Ureter (tissue), 1 donor: ENCODE data around the gene BRD9. TPM values are rescaled to one million over a fixed set of nuclear protein-coding genes. Genes with fewer than 3 reads are reported as not detected.

Experiments
- DNase-seq: peaks from one replicate; pipeline ENCODE4 v3.0.0-alpha.2; 2020; ENCODE audit warnings: low spot score
- total RNA-seq: library from RNA; stranded (reverse); gene quantifications from one replicate; pipeline ENCODE4 v1.2.4, GENCODE V29; 2023
- donor health status: DM: yes; HTN: yes; CAD: no.

The BRD9 gene
- total RNA-seq, 1 donor from 2014 or later, result 63.6 TPM

DNA sequence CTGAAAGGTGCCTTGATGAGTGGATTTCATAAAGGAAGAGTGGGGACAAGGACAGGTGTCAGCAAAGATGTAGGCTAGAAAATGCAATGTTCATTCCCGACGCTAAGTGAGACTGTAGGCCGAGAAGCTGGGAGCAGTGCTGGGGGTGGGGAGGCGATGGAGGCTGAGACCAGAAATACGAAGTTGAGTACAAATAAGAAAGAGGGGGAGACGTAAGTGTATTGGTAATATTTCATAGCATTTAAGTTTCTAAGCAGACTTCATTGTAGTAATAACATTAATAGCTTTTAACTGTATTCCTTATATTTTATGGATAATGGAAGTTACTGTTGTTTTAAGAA is 11.1 kb upstream of the BRD9 start:
- no peak for DNase-seq

DNA sequence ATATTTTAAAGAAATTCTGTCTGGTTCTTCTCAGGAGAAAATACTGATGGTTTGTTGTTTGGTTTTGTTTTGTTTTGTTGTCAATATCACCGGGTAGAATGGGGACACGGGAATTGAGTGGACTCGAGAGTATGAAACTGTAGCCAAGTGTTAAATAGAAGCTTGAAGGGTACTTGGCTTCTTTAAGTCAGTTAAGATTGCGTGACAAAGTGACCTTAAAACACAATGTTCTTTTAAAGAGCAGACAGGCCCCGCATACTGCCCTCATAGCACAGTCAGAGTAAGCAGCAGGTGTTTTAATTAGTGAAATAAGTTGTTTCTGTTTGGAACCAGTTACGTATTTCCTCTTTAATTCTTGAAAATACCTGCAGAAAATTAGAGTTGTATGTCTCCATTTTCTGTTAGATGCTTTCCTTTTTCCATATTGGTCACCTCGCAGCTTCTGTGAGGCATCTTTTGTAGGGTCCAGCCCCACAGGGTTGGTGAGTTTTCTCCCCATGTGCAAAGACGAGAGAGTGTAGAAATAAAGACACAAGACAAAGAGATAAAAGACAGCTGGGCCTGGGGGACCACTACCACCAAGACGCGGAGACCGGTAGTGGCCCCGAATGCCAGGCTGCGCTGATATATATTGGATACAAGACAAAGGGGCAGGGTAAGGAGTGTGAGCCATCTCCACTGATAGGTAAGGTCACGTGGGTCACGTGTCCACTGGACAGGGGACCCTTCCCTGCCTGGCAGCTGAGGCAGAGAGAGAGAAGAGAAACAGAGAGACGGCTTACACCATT is 9.7 kb upstream of the BRD9 start:
- DNase-seq, result no peak

DNA sequence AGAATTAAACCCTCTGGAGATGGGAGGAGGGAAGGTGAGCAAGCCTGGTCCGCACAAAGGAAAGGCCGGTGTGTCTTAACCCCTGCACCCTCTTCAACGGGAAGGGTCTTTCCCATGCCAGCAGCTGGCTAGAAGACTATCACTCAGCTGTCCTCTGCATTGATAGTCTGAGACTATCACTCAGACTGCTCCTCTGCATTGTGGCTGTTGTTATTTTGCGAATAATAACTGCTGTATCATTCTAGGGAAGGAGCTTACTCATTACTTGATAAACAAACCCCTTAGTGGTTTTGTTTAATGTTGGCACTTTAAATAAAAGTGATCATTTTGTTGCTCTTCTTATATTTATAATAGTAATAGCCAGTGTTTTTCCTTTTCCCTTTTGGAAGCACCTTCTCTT is 8.2 kb upstream of the BRD9 start:
- DNase-seq, result no peak

DNA sequence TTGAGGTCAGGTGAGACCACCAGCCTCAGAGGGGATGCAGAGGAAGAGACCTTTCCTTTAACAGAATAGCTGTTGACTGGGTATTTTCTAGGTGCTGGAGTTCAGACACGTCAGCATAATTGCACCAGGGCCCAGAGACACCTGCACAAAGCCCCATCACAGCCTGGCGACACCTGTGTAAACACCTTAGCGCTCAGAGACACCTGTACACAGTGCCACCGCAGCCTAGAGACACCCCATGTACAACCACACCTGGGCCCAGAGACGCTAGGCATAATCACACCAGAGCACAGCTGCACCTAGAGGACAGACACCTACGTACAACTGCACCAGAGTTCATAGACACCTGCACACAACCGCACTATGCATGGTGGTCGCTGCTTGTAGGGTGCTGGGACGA is 1.1 kb upstream of the BRD9 start:
- DNase-seq, result no peak

DNA sequence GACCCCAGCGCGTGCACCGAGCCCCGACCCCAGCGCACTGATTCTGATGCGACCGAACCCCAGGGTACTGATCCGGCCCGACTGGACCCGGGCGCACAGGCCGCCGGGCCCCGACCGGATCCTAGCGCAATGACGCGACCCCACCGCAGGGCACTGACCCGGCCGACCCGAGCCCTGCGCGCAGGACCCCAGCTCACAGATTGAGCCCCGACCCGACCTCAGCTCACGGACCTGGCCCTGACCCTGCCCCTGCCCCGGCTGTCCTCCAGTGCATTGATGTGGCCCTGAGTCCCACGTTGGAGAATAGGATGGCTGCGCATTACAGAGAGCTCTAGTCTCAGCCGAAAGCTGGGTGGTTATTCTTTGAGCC is 521 bp upstream of the BRD9 start:
- DNase-seq, result no peak

DNA sequence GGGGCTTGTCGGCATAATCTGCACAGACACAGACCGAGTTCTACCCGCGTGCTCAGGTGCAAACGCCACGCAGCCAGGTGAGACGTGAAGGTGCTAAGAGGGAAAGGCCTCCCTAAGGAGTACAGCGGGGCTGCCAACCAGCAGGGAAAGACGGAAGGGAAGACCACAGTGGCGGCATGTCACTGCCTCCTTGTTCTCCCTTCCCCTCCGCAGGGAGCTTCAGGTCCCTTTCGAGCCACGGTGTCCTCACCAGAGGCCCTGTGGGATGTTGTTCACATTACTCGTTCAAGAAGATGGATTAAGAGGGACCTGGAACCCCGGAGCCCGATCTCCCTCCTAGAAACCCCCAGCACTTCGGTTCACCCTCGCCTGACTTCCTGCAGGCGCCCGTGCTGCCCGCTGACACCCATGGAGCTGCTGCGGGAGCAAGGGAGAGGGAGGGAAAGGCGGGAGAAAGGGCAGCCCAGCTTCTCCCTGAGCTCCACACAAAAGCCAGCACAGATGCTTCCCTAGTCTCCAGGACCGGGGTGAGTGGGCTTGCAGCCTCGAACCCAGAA is 686 bp downstream of the BRD9 start:
- no peak for DNase-seq

DNA sequence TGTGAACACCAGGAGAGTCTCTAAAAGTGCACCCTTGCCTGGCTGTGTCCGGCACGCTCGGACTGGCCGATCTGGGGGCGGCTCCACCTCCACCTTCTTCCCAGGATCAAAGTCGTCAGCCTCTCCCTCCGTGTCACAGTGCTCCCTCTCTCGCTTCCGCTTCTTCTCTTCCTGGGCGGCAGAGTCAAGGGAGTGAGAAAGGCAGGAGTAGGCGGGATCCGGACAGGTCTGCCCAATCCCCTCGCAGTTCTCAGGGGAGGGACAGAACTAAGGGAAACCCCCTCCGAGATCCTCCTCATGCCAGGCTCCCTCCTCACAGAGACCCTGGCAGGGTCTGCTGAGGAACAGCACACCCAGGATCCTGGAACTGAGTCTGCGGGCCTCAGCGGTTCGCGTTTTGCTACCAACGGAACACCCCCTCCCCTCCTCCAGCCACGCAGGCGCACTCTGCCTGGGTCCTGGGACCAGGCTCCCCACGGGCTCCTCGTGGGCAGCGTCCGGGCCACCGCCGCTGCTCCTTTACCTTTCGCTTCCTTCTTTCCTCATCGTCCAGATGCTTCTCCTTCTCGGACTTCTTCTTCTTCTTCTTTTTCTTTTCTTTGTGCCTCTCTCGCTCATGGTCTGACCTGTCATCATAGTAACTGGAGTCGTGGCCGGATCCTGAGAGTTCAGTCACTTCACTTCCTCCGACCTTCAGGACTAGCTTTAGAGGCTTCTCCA is 1.3 kb downstream of the BRD9 start:
- no peak for DNase-seq

DNA sequence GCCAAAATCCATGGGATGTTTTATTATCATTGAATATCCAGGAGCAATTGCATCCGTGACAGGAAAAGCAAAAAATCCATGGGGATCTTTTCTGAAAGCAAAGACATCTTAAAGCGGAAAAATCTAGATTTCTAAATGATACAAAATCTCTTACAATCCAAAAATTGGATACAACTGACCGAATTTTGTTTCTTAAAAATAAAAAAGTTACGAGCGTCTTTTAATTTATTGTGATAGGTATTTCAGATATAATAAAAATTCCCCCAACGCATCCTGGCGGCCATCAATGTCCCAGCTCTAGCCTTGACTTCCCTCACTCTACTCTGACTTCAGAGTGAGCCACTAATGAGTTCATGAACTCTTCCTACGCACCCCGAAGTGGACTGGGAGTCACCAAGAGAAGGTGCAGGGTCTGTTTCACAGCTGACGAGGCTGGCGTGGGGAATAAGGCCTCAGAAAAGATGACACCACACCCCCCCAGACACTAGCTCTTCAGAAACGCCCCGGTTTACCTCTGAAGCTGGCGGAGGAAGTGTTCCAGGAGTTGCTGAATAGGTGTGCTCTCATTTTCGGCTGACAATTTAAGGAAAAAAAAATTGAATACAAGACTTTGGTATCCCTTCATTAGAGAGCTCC is 3.4 kb downstream of the BRD9 start:
- DNase-seq, result no peak

DNA sequence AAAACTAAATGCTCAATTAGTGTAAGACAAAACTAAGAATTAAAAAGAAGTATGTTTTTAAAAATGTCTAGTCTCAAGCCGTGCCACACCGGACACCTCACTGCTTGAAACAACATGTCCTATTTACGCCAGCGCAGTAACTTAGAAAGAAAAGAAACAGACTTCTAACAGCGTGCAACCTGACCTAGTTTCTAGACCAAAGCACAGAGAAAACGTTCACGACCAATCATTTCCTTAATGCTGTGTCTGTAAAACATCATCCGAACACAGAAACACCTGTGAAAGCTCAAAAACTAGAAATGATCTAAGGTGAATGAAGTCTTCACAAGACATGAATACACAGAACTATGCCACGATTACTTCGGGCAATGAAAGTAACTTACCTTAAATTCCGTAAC is 4.0 kb downstream of the BRD9 start:
- DNase-seq, result no peak

DNA sequence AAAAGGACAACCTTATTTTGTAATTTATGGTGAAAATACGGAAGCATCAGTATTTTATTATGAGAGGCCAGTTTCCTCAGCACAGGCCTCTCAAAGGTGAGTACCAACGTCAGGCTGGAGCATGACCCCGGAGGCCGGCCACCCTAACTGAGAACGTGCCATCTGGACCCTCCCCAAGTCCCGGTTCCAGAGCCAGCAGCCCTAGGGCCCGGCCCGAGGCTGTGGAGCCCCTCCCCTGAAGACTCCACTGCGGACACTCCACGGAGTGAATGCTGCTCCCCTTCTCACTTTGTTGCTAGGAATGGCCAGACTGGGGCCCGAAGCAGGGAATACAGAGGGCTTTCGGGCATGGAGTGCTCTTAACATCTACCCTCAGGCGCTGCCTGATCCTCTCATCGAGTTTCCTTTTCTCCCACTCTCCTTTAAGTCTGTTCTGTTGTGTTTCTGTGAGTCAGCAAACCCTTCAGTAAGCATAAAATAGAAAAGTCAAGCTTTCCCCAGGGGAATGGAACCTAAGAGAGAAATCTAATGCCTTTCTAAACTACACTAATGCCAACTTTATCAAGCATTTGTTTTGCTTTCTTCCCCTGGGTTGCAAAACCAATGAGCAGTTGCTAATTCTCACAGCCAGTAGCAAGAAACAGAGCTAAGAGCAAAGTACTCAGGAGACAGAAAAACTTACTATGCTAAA is 4.5 kb downstream of the BRD9 start:
- DNase-seq, result no peak

DNA sequence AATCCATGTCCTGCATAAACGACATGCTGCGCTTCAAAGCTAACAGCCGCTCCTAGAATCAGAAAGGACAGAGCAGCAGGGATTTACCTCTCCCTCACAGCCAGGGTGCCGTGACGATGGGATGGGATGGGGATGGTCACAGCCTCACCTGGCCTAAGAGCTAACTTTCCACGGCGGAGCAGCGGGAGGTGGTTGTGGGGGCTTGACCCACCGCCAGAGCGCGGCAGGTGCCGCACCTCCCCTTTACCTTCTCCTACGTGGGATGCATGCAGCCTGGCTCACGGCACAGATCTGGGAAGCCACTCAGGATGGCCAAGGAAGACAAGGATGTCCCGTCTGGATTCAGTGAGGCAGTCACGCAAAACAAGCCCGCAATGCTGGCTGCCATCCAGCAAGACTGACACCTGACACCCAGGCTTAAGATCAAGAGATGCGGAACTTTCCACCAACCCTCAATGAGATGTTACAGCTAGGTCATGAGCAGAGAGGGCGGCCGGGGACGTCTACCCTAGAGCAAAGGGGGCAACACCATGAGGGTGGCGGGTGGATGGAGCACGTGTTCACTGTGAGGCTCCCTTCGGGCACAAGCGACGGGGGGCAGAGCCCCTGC is 5.8 kb downstream of the BRD9 start:
- no peak for DNase-seq

DNA sequence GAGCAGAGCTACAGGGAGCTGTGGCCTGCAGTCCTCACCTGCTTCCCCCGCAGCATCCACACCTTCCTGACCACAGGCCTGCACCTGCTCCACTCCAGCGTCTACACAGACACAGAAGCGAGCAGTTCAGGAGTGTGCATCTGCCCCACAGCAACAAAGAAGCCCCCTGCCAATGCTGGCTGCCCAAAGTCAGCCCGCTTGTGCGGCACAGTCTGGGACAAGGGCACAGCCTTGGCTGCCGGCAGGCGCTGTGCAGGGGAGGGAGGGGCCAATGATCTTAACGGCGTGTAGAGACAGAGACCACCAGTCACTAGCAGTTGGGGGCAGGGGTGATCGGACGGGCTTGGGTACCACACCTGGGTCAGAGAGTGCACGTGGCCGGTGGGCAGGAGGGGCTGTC is 6.6 kb downstream of the BRD9 start:
- DNase-seq, result no peak

DNA sequence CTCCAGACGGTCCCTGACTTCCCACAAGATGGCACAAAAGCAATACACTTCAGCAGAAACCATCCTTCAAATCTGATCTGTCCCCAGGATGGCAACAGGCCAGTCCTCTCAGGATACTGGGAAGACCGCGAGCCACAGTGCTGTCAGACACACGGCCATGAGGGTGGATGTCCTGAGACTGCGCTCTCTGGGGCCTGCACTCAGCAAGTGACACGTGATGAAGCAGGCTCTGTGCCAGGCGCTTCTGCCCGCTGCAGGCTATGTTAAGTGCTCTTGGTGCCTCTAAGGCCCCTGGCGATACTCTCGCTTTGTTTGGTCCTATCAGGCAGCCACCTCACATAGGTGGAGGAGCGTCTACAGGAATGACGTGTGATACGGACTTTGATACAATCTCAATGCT is 7.1 kb downstream of the BRD9 start:
- no peak for DNase-seq

DNA sequence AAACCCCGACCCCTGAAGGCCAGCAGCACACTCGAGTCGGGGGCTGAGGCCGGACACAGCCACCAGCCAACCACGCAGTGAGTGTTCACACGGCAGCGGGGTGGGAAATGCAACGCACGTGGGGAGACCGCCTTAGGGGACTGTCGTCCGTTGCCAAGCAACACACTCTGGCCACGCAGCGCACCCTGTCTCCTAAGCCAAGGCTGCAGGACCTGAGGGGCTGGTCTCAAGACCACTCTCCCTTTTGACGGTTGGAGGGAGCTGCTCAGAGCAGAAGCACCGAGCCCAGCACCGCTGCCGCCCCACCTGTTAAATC is 7.5 kb downstream of the BRD9 start:
- no peak for DNase-seq

DNA sequence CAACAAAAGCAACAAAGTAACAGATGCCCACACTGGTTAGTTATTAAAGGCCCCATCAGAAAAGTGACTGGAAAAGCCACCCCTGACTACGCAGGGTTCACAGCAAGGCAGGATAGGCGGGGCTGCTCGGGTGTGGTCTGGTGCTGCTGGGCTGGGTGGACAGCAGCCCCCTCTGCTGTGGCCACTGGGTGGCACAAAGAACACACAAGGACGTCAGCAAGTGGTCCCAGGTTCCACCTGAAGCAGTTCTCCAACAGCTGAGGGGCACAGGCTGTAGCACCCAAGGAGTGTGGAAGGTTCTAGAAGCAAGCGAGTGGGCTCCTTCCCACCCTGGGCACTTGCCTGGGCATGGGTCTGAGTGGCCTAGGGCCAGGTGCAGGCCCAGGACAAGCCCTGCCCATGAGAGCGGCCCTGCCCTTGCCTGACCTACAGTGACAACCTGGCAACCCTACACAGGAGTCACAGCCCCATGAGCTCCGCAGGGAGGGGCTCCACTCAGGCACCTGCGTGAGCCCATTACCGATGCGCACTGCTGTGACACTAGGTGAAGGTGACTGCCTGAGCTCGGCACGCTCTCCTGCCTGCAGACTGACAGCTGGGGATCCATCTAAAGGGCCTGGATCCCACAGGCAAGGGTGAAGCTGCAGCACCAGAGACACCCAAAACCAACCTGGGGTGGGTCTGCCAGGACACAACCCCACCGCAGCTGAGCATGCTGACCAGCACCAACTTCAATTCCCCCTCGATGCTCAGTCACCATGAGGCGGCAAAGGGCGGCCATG is 8.1 kb downstream of the BRD9 start:
- no peak for DNase-seq

DNA sequence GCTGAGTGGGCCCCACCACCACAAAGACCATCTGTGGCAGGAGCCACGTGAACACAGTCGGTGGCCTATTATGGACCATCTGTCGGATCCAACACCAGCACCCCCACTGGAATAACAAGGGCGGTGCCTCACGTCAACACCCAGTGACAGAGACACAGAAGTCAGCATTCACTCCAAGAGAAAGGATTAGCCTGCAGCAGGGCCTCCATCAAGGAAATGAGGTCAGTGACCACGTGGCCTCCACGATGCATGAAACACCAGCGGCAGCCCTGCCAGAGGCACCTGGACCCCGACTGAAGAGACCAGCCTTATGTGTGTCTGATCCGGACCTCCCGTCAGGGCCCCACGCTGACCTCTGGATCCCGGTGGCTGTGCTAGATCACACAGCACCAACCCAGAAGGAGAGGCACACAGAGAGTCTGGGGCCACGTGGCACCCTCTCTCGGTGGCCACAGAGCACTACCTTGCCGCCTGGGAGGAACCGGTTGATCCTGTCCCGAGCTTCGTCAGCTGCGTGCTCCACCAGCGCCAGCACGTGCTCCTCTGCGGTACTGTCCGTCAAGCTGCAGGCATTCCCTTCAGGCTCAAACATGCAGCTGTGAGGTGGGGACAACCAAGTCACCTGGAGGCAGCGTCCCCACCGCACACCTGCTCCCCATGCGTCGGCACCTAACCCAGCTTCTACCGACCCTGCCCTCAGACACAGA is 9.0 kb downstream of the BRD9 start:
- DNase-seq, result no peak

DNA sequence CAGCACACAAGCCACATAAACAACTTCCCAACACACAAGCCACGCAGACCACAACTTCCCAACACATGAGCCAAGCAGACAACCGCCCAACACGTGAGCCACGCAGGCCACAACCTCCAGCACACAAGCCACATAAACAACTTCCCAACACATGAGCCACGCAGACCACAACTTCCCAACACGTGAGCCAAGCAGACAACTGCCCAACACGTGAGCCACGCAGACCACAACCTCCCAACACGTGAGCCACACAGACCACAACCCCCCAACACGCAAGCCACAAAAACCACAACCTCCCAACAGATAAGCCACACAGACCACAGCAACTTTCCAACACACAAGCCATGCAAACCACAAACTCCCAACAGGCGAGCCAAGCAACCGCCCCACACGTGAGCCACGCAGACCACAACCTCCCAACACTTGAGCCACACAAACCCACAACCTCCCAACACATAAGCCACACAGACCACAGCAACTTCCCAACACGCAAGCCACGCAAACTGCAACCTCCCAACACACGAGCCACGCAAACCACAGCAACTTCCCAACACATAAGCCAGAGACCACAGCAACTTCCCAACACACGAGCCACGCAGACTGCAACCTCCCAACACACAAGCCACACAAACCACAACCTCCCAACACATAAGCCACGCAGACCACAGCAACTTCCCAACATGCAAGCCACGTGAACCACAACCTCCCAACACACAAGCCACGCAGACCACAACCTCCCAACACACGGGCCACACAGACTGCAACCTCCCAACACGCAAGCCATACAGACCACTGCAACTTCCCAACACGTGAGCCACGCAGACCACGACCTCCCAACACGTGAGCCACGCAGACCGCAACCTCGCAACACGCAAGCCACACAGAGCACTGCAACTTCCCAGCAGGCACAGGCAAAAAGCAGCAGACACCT is 10.1 kb downstream of the BRD9 start:
- no peak for DNase-seq

DNA sequence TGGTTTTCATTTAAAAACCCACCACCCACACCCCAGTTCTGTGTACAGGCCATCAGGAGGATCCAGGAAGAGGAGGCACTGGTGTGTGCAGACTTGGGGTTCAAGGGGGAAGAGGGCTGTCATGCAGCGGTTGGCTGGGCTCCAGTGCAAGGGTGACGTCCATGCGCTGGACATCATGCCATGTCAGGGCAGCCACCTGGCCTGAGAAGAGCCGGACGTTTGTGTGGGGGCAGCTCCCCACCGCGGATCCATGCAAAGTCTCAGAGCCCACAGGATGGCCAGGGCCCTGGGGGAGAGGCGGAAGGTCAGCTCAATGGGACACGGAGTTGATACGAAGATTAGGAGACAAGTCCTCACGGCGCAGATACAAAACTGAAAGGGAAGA is 11.1 kb downstream of the BRD9 start:
- DNase-seq, result no peak

DNA sequence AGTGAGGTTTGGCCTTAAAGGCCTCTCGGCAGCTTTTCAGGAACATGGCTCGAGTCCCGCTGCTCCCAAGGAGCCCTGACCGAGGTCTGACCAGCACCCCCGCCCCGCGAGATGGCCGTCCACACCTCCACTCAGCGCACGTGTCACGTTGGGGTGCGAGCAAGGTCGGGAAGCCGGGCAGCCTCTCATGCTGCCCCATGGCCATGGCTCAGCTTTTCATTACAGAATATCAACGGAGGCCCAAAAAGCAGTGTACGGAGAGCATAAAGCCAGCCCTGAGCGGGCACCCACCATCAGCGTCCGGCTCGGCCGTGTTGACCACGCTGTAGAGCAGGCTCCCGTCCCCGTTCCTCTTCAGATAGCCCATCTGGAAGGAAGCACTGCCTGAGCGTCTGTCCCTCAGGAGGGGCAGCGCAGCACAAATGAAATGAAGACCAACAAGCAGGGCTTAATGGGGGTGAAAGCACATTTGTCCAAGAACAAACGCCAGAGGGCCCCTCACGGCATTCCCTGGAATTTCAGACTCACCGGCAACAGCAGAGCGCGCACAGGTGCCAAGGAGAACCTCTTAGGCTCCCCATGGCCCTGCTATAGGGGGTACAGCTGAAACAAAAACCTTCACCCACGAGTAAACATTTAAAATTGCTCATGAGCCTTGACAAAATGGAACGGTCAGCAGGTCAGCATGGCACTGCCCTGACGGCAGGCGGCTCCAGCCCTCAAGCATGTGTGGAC is 11.6 kb downstream of the BRD9 start:
- DNase-seq, result no peak
